Pancreas (tissue), 10 donors: Measurements from ENCODE around the gene THOC1. TPM values are rescaled to one million over a fixed set of nuclear protein-coding genes. Genes with fewer than 3 reads are reported as not detected.

Experiments
- ATAC-seq, 4 donors: fragments of 200-7000 bp; cut with Tn5 transposase; one replicate each; pipeline versions ENCODE4 v1.8.0 to v1.9.1; 2020; ENCODE audit warnings: mild to moderate bottlenecking in 4 of 4, moderate library complexity in 4 of 4
- DNase-seq, 6 donors: peaks; one replicate each; pipeline ENCODE4 v3.0.0-alpha.2; 2020
- FAIRE-seq: peaks from 2 replicates; lab custom pipeline; 2012; peaks lifted over from hg19 to GRCh38; lab: Jason Lieb, UNC
- H3K27ac ChIP-seq, 4 donors: fragments of 200-600 bp; sonication (generic); 1 replicate in 3 of 4; 2 replicates in 1 of 4; pipeline versions ENCODE4 v1.5.0 to v1.8.0; 2020
- H3K27me3 ChIP-seq, 4 donors: fragments of 200-600 bp; one replicate each; pipeline ENCODE4 v1.8.0; 2021
- H3K36me3 ChIP-seq, 3 donors: fragments of 200-600 bp; sonication (generic) in 1 of 3; one replicate each; pipeline versions ENCODE4 v1.5.0 to v1.8.0; 2020 to 2021
- H3K4me1 ChIP-seq, 3 donors: fragments of 200-600 bp; one replicate each; pipeline ENCODE4 v1.8.0; 2021
- H3K4me3 ChIP-seq, 4 donors: fragments of 200-600 bp; sonication (generic) in 2 of 4; one replicate each; pipeline versions ENCODE4 v1.5.0 to v1.8.0; 2020 to 2021
- H3K9me3 ChIP-seq, 4 donors: fragments of 200-600 bp; one replicate each; pipeline ENCODE4 v1.8.0; 2021
- CTCF ChIP-seq, 4 donors: fragments of 200-600 bp; sonication (generic) in 3 of 4; IDR thresholded peaks; one replicate each; pipeline versions ENCODE4 v1.5.0 to v1.8.0; 2021; ENCODE audit warnings: antibody characterized with exemption in 4 of 4
- WGBS, 2 donors: extraction: QIAGEN DNeasy Blood & Tissue Kit; methylation state at CpG; one replicate each; pipeline ENCODE4 v1.1.7; 2013; 5-methylcytosine and 5-hydroxymethylcytosine counted together
- intact Hi-C, 3 donors: fragments of 100-400 bp; cut with DNase I; formaldehyde crosslinking; loops; one replicate each; pipeline versions ENCODE4 v1.11.1 to v1.14.2; 2022
- polyA plus RNA-seq, 2 donors: library from polyadenylated mRNA; stranded (reverse); fragments of 200-250 nt; gene quantifications; one replicate each; pipeline ENCODE4 v1.2.3, GENCODE V29; 2013
- total RNA-seq, 6 donors: library from RNA; stranded (reverse); fragmentation: NEBNext Ultra II Directional in 4 of 6; extraction: Animal tissue kit (Norgen Biotek cat#: 25700) in 4 of 6; gene quantifications; one replicate each; pipeline versions ENCODE4 v1.2.1 to v1.2.4, GENCODE V29; 2021 to 2023
- donor health status: healthy with polysubstance abuse.
- donor health status: DM: no; HTN: no; CAD: no; lungs with moderate emphysema.
- donor health status: DM: no; HTN: no; CAD: no.
- donor health status: control.
- donor health status: control.
- donor health status: Bipolar disorder and iron deficiency.
- donor health status: DM: yes; HTN: yes; CAD: no.
- donor health status: DM: no; HTN: no; CAD: no.
- donor health status: DM: no; HTN: no; CAD: no.
- donor health status: DM: yes; HTN: yes; CAD: no.

Gene THOC1
- total and polyA plus RNA-seq, 8 donors, result 7.3 to 63.9 (median 16.1) TPM

DNA sequence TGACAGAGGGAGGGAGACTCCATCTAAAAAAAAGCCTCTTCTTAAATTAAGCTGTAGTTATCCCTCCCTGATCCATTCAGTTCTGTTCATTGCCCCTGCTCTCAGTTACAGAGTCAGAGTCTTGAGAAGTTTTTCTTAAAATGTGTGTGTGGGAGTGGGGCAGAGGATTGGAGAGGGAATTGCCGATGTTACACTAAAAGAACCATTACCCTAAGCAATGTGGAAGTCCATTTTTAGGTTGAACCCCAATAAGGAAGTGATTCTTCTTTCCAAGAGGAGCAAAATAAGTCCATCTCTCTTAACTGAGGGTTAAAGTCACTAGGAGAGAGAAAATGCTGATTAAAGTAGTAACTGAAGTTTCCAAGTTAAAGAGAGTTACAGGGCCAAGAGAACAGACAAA, 21.2 kb upstream of the THOC1 start:
- no peaks in the 10 kb centered on the region for H3K27me3 ChIP-seq
- H3K9me3 ChIP-seq, result no peaks in the 10 kb centered on the region
- ATAC-seq (no peak), DNase-seq (no peak), FAIRE-seq (no peak)
- 36 to 89% methylated on average over 1 of the region's 1 CpG for WGBS, 2 donors
- H3K27ac ChIP-seq, result no peak overlapping the region
- TF ChIP-seq CTCF (IDR thresholded peaks at IDR 0.05), result no peak
- H3K4me1 ChIP-seq, result no peaks in the 10 kb centered on the region
- no peak overlapping the region for H3K4me3 ChIP-seq
- H3K36me3 ChIP-seq, result no peaks in the 10 kb centered on the region
- intact Hi-C loops, result no loop called here

DNA sequence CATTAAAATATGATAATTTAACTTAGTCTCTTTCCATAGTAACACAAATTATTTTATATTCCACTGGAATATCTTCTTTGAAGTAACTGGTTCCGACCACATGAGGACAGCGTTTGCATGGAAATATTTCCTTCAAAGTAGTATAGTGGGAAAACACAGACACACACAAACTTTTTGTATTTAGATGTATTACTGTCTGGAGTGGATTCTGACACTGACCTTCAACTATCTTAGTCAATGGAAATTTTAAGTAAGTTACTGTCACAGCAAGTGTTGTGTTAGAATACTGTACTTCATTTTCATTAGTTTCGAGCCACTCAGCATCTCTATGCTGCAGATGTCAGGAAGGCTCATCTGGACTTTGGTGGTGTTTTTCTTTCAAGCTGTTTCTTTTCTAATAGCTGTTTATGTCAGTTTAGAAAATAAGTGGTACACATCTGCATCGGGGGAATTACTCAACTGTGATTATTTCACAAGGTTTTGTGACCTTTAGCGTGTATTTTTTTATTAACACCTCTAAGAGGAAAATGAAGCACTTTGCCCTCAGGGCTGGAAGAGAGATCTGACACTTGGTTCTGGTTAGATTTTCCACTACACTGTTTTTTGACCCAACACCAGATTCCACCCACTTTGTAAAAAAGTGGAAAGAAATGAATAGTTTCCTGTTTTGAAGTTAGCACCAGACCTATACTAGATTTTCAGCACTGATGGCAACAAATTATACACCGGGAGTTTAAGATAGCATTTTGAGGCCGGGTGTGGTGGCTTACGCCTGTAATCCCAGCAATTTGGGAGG, 18.9 kb upstream of the THOC1 start:
- H3K4me1 ChIP-seq, result no peaks in the 10 kb centered on the region
- 53 to 62% methylated on average over 8 of the region's 8 CpGs for WGBS, 2 donors
- no peak overlapping the region for H3K4me3 ChIP-seq
- no peaks in the 10 kb centered on the region for H3K9me3 ChIP-seq
- no peak for FAIRE-seq
- no peaks in the 10 kb centered on the region for H3K27me3 ChIP-seq
- H3K27ac ChIP-seq, result no peak overlapping the region
- intact Hi-C loops, result no loop called here
- no peak for DNase-seq
- H3K36me3 ChIP-seq, result no peaks in the 10 kb centered on the region
- peak in 2 of 4 donors; percentile 17 to 19 for TF ChIP-seq CTCF (IDR thresholded peaks at IDR 0.05)
- peak in 3 of 4 donors; percentile 59 to 76 (median 74) for ATAC-seq

- Histone ChIP-seq H3K9me3 (no peaks in the 10 kb centered on the region), H3K27me3 (no peaks in the 10 kb centered on the region), H3K4me3 (no peak overlapping the region), H3K36me3 (no peaks in the 10 kb centered on the region), H3K4me1 (no peaks in the 10 kb centered on the region), H3K27ac (no peak overlapping the region)
- WGBS, 2 donors, result 68 to 74% methylated on average over 6 of the region's 6 CpGs
- TF ChIP-seq CTCF (IDR thresholded peaks at IDR 0.05), result no peak
- FAIRE-seq, result no peak
- DNase-seq, result no peak
- intact Hi-C loops, result no loop called here
- no peak for ATAC-seq
Observed at GRCh38 chr18:285817-286216, 18.0 kb upstream of the THOC1 start.

DNA sequence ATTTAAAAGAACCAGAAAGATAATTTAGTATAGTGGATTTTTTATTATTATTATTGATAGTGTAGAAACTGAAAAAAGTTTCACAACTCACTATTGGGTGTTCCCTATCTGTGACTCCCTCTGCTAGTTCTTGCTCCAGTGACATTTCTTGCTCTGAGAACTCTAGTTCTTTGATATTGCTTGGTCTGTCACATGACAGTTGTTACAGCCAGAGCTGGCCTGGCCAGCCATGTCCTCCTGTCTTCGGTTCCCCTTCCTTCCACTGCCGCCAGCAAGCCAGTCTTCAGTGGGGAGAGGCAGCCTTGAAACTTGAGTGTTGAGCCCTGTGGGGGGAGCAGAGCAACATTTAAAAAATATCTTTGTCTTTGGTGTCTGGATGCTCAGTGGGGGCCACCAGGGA, 7.6 kb upstream of the THOC1 start:
- no peak overlapping the region for H3K27ac ChIP-seq
- no peak for TF ChIP-seq CTCF (IDR thresholded peaks at IDR 0.05)
- 89 to 90% methylated on average over 2 of the region's 2 CpGs for WGBS, 2 donors
- DNase-seq, result no peak
- FAIRE-seq, result no peak
- H3K36me3 ChIP-seq, result no peaks in the 10 kb centered on the region
- H3K4me3 ChIP-seq, result no peak overlapping the region
- intact Hi-C loops, result no loop called here
- ATAC-seq, result peak in 2 of 4 donors; percentile 34 to 60
- no peaks in the 10 kb centered on the region for H3K4me1 ChIP-seq
- no peaks in the 10 kb centered on the region for H3K9me3 ChIP-seq
- no peaks in the 10 kb centered on the region for H3K27me3 ChIP-seq

DNA sequence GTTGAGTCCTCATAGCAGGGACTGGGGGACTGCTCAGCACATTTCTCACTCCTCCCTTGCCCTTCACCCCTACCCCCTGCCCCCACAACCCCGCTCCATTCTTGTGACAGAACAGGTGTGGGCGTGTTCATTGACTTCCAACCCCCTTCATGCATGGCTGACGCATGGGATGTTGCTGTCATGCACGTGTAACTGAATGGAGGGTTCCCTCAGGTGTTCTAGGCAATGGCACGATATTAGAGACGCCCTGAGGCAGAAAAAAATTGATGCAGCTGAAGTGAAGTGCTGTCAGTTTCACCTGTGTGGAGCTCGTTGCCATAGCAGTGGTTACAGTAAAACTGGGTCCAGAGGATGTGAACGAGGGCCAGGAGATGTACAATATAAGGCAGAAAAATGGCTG, 6.5 kb upstream of the THOC1 start:
- Histone ChIP-seq H3K4me3 (no peak overlapping the region), H3K9me3 (no peaks in the 10 kb centered on the region), H3K4me1 (peaks cover 0 to 4% (median 2%) of the 10 kb centered on the region in 3 donors), H3K27me3 (no peaks in the 10 kb centered on the region), H3K36me3 (no peaks in the 10 kb centered on the region), H3K27ac (no peak overlapping the region)
- intact Hi-C loops, result no loop called here
- WGBS, 2 donors, result 66 to 72% methylated on average over 8 of the region's 8 CpGs
- FAIRE-seq (no peak), DNase-seq (no peak), ATAC-seq (no peak)
- no peak for TF ChIP-seq CTCF (IDR thresholded peaks at IDR 0.05)
